Mesenteric fat pad (tissue), 1 donor: ENCODE measurements around the gene SV2C. TPM values are rescaled to one million over a fixed set of nuclear protein-coding genes. Genes with fewer than 3 reads are reported as not detected.
"Not testable (repeated sequence)": the region's sequence is repeated elsewhere in the genome, so short reads cannot be mapped to it uniquely, and the experiment has no call there.

ENCODE experiments used
- DNase-seq: peaks from one replicate; pipeline ENCODE4 v3.0.0-alpha.2; 2020; ENCODE audit warnings: low spot score
- total RNA-seq: library from RNA; stranded (reverse); fragmentation: NEBNext Ultra II Directional; extraction: Animal tissue kit (Norgen Biotek cat#: 25700); gene quantifications from one replicate; pipeline ENCODE4 v1.2.1, GENCODE V29; 2021
- donor health status: DM: yes; HTN: yes; CAD: no.

SV2C gene
- total RNA-seq, 1 donor from 2014 or later: not detected

GRCh38 chr5:76292620-76293322 is 209.6 kb downstream of the SV2C start:
- DNase-seq: no peak

- no peak for DNase-seq
Measured at GRCh38 chr5:76294573-76294972, 211.4 kb downstream of the SV2C start.

GRCh38 chr5:76298852-76299251 is 215.7 kb downstream of the SV2C start:
- no peak for DNase-seq

- DNase-seq: no peak
Measured at GRCh38 chr5:76299592-76299991, 216.4 kb downstream of the SV2C start.

- not testable (repeated sequence) for DNase-seq
Measured at GRCh38 chr5:76301932-76302331, 218.7 kb downstream of the SV2C start.

- DNase-seq: not testable (repeated sequence)
Measured at GRCh38 chr5:76302661-76303060, 219.5 kb downstream of the SV2C start.

GRCh38 chr5:76303921-76304320 is 220.7 kb downstream of the SV2C start:
- DNase-seq: no peak

- DNase-seq: no peak
Measured at GRCh38 chr5:76305269-76305668, 222.1 kb downstream of the SV2C start.

GRCh38 chr5:76305775-76306174 is 222.6 kb downstream of the SV2C start:
- no peak for DNase-seq

GRCh38 chr5:76310208-76310607 is 227.0 kb downstream of the SV2C start:
- DNase-seq: no peak

- DNase-seq: no peak
Measured at GRCh38 chr5:76312783-76313182, 229.6 kb downstream of the SV2C start.

- DNase-seq: no peak
Measured at GRCh38 chr5:76314643-76315042, 231.5 kb downstream of the SV2C start.

GRCh38 chr5:76319673-76320072 is 236.5 kb downstream of the SV2C start:
- no peak for DNase-seq

GRCh38 chr5:76323494-76323893 is 240.3 kb downstream of the SV2C start:
- DNase-seq: not testable (repeated sequence)

- no peak for DNase-seq
Measured at GRCh38 chr5:76325326-76325725, 242.1 kb downstream of the SV2C start.

- no peak for DNase-seq
Measured at GRCh38 chr5:76325876-76326491, 242.8 kb downstream of the SV2C start.

GRCh38 chr5:76326577-76327302 is 243.6 kb downstream of the SV2C start:
- no peak for DNase-seq

- no peak for DNase-seq
Measured at GRCh38 chr5:76329346-76329745, 246.2 kb downstream of the SV2C start.

GRCh38 chr5:76331126-76331525 is 247.9 kb downstream of the SV2C start:
- DNase-seq: no peak

GRCh38 chr5:76332102-76332501 is 248.9 kb downstream of the SV2C start:
- DNase-seq: no peak

GRCh38 chr5:76332611-76333205 is 249.5 kb downstream of the SV2C start:
- no peak for DNase-seq

- no peak for DNase-seq
Measured at GRCh38 chr5:76333571-76333970, 250.4 kb downstream of the SV2C start.
